B cell (primary cell): ENCODE data around the gene METAP1D.

Experiments
- CTCF ChIP-seq: fragments of 200-600 bp; IDR thresholded peaks from one replicate; pipeline ENCODE4 v1.8.0; 2022; ENCODE audit warnings: antibody characterized with exemption, mild to moderate bottlenecking
- EZH2 ChIP-seq: IDR thresholded peaks from 2 replicates; pipeline ENCODE4 v1.6.1; 2012; ENCODE audit warnings: borderline replicate concordance, low read depth, mild to moderate bottlenecking, moderate library complexity, low read length; ENCODE audit not compliant: insufficient read depth, poor library complexity, severe bottlenecking

- TF ChIP-seq CTCF (no peak), EZH2 (no peak)
Measured at GRCh38 chr2:172120118-172120517, 120.4 kb downstream of the METAP1D start.
